ENCODE data around the gene SFSWAP.

The SFSWAP gene

DNA sequence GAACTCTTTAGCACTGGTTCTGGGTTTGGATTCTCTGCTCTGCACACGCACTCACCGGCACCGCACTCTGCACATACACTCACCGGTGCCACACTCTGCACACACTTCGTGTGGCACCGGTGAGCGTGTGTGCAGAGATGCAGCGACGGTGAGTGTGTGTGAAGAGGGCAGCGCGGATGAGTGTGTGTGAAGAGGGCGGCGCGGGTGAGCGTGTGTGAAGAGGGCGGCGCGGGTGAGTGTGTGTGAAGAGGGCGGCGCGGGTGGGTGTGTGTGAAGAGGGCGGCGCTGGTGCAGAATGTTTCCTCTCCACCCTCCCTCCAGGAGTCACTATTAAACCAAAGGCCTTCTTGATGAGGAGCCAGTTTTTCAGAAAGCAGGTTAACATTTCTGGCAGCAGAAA is 68.1 kb downstream of the SFSWAP start:
- no peak for TF ChIP-seq REST (IDR thresholded peaks at IDR 0.05; ENCODE audit: insufficient read depth in 1 of 2, low read depth in 2 of 2, low read length in 2 of 2)
- TF ChIP-seq POLR2AphosphoS5 (IDR thresholded peaks at IDR 0.05; ENCODE audit: low read depth, low read length) = no peak
- no peak for TF ChIP-seq FOXP2 (optimal IDR thresholded peaks at IDR 0.05; ENCODE audit: borderline replicate concordance, extremely low read depth, extremely low read length, insufficient read depth)

- TF ChIP-seq POLR2AphosphoS5 (IDR thresholded peaks at IDR 0.05; ENCODE audit: low read depth, low read length) (no peak), REST (IDR thresholded peaks at IDR 0.05; ENCODE audit: insufficient read depth in 1 of 2, low read depth in 2 of 2, low read length in 2 of 2) (no peak), TAF1 (IDR thresholded peaks at IDR 0.05; ENCODE audit: borderline replicate concordance, insufficient read depth, low read length) (no peak)
Observed at GRCh38 chr12:131782061-131782460, 71.2 kb downstream of the SFSWAP start.

- no peak for TF ChIP-seq SIN3A (IDR thresholded peaks at IDR 0.05; ENCODE audit: borderline replicate concordance, insufficient read depth, low read length)
Observed at GRCh38 chr12:131783915-131784541, 73.1 kb downstream of the SFSWAP start.

DNA sequence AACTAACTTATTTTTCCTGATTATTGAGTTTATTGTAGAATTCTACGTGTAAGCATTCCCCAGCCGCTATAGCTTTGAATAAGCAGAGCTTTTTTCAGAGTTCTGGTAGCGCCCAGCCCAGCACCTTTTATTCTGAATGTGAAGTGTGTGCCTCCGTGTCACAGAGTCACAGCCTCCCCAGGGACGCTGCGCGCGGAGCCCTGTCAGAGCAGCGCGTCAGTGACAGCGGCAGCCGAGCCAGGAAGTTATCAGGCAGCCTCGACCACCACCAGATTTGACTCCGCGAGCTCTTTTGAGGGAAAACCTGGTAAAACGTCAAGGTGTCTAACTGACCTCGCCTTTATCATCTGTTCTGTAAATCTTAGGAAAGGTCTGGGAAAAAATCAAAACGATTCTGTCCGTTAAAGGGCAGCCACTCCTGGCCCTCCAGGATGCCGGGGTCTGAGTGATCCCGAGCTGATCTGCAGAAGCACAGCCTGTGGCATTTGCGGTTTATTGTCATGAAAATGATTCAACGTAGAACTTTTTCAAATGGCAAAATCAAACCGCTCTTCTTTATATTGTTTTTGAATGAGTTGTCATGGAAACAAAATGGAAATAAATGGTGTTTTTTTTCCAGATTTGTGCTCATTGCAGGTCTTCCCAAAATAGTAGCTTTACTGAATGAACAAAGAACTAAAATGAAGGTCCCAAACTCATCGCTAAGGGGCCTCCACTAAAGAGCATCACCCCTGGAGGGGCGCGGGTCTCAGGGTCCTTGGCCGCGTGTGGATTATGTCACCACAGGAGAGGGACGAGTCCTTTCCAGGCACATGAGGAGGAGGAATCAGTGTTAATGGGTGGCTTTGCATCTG is 74.2 kb downstream of the SFSWAP start:
- no peak for TF ChIP-seq REST (IDR thresholded peaks at IDR 0.05; ENCODE audit: insufficient read depth in 1 of 2, low read depth in 2 of 2, low read length in 2 of 2)
- TF ChIP-seq TAF1 (IDR thresholded peaks at IDR 0.05; ENCODE audit: borderline replicate concordance, insufficient read depth, low read length) = no peak
- TF ChIP-seq FOXP2 (optimal IDR thresholded peaks at IDR 0.05; ENCODE audit: borderline replicate concordance, extremely low read depth, extremely low read length, insufficient read depth) = no peak
- TF ChIP-seq POLR2AphosphoS5 (IDR thresholded peaks at IDR 0.05; ENCODE audit: low read depth, low read length) = no peak
- TF ChIP-seq SIN3A (IDR thresholded peaks at IDR 0.05; ENCODE audit: borderline replicate concordance, insufficient read depth, low read length) = no peak

DNA sequence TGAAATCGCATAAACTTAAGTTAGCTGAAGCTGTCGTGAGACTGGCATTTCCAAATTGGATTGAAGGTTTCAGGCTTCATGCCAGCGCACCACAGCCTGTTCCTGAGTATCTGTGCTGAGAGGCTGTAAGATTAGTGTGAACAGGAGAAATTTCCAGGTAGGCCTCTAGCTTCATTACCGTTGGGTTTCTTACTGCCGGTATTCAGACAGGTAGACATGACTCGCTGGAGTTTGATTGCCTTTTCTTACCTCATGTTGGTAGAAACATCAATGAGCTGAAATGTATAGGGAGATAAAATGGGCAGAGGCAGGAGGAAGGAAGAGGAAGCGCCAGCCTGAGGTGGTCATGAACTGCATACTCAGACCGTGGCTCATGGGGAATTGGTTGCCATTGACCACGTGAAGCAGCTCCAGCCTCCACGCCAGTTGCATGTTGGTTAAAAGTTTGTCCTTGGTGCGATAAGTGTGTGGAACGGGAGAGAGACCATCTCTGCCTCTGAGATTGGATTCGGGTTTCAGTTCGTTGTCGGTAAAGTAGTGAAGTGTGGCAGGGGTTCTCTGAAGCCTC is 75.0 kb downstream of the SFSWAP start:
- no peak for TF ChIP-seq FOXP2 (optimal IDR thresholded peaks at IDR 0.05; ENCODE audit: borderline replicate concordance, extremely low read depth, extremely low read length, insufficient read depth)
- no peak for TF ChIP-seq TAF1 (IDR thresholded peaks at IDR 0.05; ENCODE audit: borderline replicate concordance, insufficient read depth, low read length)
- no peak for TF ChIP-seq REST (IDR thresholded peaks at IDR 0.05; ENCODE audit: insufficient read depth in 1 of 2, low read depth in 2 of 2, low read length in 2 of 2)
